Activated CD4-positive, alpha-beta memory T cell treated with anti-CD3 and anti-CD28 coated beads, Interleukin-2, amount 10 ng/mL, durations not matched to agents 7 days and 5 days (primary cell): Measurements from ENCODE around the gene MCRIP1. TPM values are rescaled to one million over a fixed set of nuclear protein-coding genes. Genes with fewer than 3 reads are reported as not detected.

Experiments
- CTCF ChIA-PET: fragments of 350-600 bp; sonication (Branson Sonifier 250); formaldehyde crosslinking; loops from one replicate; lab custom pipeline; 2021; ENCODE audit warnings: antibody characterized with exemption, inconsistent platforms; lab: Charles Lee
- POLR2A ChIA-PET: fragments of 350-600 bp; sonication (Branson Sonifier 250); formaldehyde crosslinking; loops from one replicate; lab custom pipeline; 2021; ENCODE audit warnings: antibody characterized with exemption; lab: Charles Lee
- DNase-seq: peaks from one replicate; pipeline ENCODE4 v3.0.0-alpha.2; 2020
- H3K27ac Mint-ChIP-seq: one replicate; pipeline ENCODE4 v1.8.0; 2021; ENCODE audit warnings: mild to moderate bottlenecking, mixed read lengths
- H3K27me3 Mint-ChIP-seq: one replicate; pipeline ENCODE4 v1.8.0; 2021; ENCODE audit warnings: mixed read lengths
- H3K36me3 Mint-ChIP-seq: one replicate; pipeline ENCODE4 v1.8.0; 2021; ENCODE audit warnings: low read depth, mixed read lengths
- H3K4me1 Mint-ChIP-seq: one replicate; pipeline ENCODE4 v1.8.0; 2021; ENCODE audit warnings: mixed read lengths
- H3K4me3 Mint-ChIP-seq: one replicate; pipeline ENCODE4 v1.8.0; 2021; ENCODE audit warnings: mild to moderate bottlenecking, mixed read lengths
- H3K9me3 Mint-ChIP-seq: one replicate; pipeline ENCODE4 v1.8.0; 2021; ENCODE audit warnings: mixed read lengths
- total RNA-seq, 2 experiments: library from RNA; stranded (reverse); gene quantifications; one replicate each; pipeline ENCODE4 v1.2.3, GENCODE V29; 2021

MCRIP1 gene
- total RNA-seq, 2 experiments from 2014 or later, result 37.1 to 38.2 TPM

DNA sequence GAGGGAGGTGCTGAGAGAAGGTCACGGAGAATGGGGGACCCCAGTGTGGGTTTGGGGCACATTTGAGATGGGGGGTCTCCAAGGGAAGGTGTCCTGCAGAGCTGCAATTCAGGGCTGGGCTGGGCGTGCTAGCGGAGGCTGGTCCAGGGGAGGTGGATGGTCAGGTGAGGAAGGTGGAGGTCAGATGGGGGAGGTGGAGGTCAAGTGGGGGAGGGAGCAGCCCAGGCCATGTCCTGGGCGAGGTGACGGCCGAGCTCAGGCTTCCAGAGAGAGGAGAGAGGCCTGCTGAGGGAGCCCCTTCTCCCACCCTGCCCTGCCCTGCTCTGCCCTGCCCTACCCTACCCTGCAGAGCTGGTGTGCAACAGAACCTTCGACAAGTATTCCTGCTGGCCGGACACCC lies 22.6 kb downstream of the MCRIP1 start:
- peaks cover 10% of the 10 kb centered on the region for H3K27me3 Mint-ChIP-seq
- DNase-seq, result no peak
- H3K9me3 Mint-ChIP-seq, result no peaks in the 10 kb centered on the region
- no peaks in the 10 kb centered on the region for H3K4me1 Mint-ChIP-seq
- no peaks in the 10 kb centered on the region for H3K36me3 Mint-ChIP-seq
- no peak overlapping the region for H3K27ac Mint-ChIP-seq
- ChIA-PET POLR2A (no interaction called here), CTCF (no interaction called here)
- no peak overlapping the region for H3K4me3 Mint-ChIP-seq

DNA sequence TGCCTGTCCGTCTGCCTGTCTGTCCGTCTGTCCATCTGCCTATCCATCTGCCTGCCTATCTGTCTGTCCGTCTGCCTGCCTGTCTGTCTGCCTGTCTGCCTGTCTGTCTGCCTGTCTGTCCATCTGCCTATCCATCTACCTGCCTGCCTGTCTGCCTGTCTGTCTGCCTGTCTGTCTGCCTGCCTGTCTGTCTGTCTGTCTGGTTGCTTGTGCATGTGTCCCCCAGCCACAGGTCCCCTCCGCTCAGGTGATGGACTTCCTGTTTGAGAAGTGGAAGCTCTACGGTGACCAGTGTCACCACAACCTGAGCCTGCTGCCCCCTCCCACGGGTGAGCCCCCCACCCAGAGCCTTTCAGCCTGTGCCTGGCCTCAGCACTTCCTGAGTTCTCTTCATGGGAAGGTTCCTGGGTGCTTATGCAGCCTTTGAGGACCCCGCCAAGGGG lies 23.5 kb downstream of the MCRIP1 start:
- ChIA-PET POLR2A (no interaction called here), CTCF (no interaction called here)
- Mint-ChIP-seq H3K27ac (no peak overlapping the region), H3K4me3 (no peak overlapping the region), H3K4me1 (no peaks in the 10 kb centered on the region), H3K9me3 (no peaks in the 10 kb centered on the region), H3K36me3 (no peaks in the 10 kb centered on the region), H3K27me3 (peaks cover 13% of the 10 kb centered on the region)
- no peak for DNase-seq

DNA sequence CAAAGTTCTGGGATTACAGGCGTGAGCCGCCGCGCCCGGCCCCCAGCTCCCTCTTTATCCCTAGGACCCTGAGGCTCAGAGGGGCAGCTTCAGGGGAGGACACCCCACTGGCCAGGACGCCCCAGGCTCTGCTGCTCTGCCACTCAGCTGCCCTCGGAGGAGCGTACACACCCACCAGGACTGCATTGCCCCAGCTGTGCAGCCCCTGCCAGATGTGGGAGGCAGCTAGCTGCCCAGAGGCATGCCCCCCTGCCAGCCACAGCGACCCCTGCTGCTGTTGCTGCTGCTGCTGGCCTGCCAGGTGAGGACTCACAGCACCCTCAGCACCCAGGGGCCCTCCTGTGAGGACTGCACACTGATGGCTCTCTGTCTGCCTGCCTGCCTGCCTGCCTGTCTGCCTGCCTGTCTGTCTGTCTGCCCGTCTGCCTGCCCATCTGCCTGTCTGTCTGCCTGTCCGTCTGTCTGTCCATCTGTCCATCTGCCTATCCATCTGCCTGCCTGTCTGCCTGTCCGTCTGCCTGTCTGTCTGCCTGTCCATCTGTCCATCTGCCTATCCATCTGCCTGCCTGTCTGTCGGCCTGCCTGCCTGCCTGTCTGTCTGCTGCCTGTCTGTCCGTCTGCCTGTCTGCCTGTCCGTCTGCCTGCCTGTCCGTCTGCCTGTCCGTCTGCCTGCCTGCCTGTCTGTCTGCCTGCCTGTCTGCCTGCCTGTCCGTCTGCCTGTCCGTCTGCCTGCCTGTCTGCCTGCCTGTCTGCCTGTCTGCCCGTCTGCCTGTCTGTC lies 24.1 kb downstream of the MCRIP1 start:
- Mint-ChIP-seq H3K36me3 (no peaks in the 10 kb centered on the region), H3K4me1 (no peaks in the 10 kb centered on the region), H3K27ac (no peak overlapping the region), H3K27me3 (peaks cover 13% of the 10 kb centered on the region), H3K9me3 (no peaks in the 10 kb centered on the region), H3K4me3 (no peak overlapping the region)
- POLR2A ChIA-PET, result no interaction called here
- no peak for DNase-seq
- CTCF ChIA-PET, result no interaction called here

DNA sequence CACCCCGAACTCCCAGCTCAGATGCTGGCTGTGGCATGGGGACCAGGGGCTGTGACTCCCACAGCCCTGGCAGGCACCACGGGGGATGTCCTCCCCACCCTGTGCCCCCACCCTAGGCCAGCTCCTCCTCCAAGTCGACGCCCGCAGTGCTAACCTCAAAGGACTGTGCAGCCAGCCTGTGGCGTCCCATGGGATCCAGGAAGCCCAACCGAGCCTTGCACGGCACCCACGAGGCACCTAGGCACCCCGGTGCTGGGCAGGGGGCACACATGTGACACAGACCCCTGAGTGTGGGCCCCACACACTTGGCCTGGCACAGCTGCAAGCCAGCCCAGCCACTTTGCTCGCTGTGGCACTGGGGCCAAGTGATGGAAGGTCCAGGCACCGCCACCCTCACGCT lies 25.3 kb downstream of the MCRIP1 start:
- H3K27me3 Mint-ChIP-seq, result peaks cover 18% of the 10 kb centered on the region
- no peaks in the 10 kb centered on the region for H3K4me1 Mint-ChIP-seq
- H3K27ac Mint-ChIP-seq, result no peak overlapping the region
- no peaks in the 10 kb centered on the region for H3K9me3 Mint-ChIP-seq
- H3K36me3 Mint-ChIP-seq, result no peaks in the 10 kb centered on the region
- no peak for DNase-seq
- POLR2A ChIA-PET, result no interaction called here
- no peak overlapping the region for H3K4me3 Mint-ChIP-seq
- CTCF ChIA-PET, result interaction anchor here (0.6 kb wide), 1 partner anchor 19 kb away, joined by 3 read pairs; no protein-coding TSS in a partner anchor

DNA sequence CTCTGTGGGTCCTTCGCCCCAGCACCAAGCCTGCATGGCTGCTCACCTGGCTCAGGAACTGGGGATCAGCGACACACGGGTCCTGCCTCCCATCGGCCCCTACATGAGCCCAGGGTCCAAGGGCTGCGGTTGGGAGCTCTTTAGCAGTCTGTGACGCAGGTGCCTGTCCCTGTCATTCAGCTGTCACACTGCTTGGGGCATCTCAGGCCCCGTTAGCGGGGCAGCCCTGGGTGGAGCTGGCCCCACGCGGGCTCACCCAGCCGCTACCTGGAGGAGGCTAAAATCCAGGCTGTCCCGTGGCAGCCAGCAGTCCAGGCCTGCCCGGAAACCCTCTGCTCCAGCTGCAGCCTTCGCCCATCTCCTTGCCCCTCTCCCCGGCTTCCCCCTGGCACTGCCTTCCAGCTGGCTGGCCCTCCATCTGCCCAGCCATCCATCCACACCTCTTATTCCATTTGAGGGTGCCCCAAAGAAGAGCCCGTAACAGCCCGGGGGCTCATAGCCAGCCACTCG lies 25.8 kb downstream of the MCRIP1 start:
- Mint-ChIP-seq H3K36me3 (no peaks in the 10 kb centered on the region), H3K27ac (no peak overlapping the region), H3K4me1 (no peaks in the 10 kb centered on the region), H3K4me3 (no peak overlapping the region), H3K9me3 (no peaks in the 10 kb centered on the region), H3K27me3 (peaks cover 24% of the 10 kb centered on the region)
- POLR2A ChIA-PET, result no interaction called here
- no peak for DNase-seq
- CTCF ChIA-PET, result no interaction called here

DNA sequence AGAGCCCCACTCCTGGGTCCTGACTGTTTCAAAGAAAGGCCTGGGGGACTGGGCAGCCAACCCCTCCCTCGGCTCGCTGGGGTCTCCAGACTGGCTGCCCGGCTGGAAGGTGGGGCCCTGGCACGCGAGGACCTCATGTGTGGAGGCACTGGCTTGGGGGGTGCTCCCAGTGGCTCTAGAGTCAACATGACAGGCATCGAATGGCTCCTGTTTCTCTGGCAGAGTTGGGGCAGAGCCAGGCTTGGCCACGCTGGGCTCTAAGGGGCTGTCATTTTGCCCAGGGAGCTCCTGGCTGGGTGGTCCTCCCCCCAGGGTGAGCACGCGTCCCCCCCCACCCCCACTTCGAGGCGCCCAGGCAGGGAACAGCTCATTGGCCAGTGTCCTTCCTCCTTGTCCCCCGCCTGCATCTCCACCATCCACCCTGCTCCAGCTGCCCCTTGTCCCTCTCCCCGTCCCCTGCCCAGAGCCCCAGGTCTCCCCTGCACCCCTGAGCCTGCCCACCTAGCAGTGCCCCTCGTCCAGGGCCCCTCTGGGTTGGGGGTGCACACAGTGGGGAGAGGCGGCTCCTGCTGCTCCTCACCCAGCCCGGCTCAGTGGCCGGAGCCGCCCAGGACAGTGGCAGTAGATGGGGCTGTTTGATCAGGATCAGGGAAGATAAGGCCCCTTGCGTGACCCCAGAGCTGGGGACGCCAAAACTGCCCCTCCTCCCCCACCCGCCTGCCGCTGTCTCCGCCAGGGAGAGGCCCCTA lies 26.5 kb downstream of the MCRIP1 start:
- Mint-ChIP-seq H3K27me3 (peaks cover 30% of the 10 kb centered on the region), H3K9me3 (no peaks in the 10 kb centered on the region), H3K4me3 (no peak overlapping the region), H3K4me1 (no peaks in the 10 kb centered on the region), H3K27ac (no peak overlapping the region), H3K36me3 (no peaks in the 10 kb centered on the region)
- DNase-seq, result no peak
- CTCF ChIA-PET, result no interaction called here
- POLR2A ChIA-PET, result no interaction called here

DNA sequence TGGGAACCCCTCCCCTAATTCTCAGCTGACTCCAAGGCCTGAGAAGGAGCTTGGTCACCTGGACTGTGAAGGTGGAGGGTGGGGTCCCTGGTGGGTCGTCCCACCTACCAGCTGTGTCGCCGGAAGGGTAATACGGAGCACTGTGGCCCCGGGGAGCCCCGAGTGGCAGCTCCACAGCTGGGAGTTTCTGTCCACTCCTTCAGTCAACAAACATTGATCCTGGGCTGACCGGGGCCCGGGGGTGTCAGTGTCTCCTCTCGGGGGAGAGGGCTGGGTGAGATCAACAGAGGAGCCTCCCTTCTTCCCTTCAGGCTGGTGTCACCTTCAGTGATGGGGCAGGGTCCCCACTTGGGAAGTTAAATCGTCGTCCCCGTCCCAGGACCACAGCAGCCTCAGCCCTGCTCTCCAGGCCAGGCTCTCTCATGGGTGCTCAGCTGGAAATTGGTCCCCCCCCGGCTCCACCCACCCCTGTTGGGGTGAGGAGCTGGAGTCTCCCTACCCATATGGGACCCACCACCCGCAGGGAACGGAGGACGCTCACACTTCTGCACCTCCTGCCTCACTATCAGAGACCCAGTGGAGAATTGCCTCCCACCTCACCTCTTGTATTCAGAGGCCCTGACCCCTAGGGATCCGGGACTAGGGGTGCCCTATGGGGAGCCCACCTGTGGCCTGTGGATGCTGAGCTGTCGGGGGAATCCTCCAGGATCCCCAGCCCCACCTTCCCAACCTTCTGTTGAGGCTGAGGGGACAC lies 27.2 kb downstream of the MCRIP1 start:
- Mint-ChIP-seq H3K4me3 (no peak overlapping the region), H3K27ac (no peak overlapping the region)
- CTCF ChIA-PET, result no interaction called here

DNA sequence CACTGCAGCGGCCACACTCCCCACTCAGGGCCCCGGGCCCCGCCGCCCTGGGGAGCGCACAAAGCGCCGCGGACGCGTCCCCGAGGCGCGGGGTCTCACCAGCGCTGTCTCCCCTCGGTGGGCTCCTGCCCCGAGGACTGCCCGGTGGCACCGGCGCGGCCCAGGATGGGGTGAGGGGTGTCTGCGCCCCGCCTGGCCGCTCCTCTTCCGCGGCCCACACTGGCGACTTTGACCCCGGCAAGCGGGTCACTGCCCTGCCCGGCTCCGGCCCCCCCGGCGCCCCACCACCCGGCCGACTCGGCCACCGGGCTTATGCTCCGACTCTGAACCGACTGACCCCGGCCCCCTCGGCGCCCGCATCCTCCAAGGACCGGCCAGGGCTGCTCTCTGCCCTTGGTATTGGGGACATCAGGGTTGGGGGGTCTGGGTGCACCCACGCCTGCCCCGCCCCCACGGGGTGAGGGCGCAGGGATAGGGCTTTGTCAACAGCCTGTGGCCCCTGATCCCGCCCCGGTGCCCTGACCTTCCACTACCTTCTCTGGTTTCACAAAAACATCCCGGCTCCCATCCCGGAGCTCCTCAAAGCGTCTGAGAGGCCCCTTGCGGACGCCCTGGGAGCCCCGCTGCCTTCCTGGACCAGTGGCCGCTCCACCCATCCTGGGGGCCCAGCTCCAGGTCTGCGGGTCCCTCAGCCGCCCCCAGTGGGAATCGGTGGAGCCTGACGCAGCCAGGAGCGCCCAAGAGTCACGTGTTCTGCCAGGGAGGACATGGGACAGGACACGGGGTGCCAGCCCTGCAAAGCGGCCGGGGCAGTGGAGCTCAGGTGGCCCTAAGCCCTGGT lies 28.3 kb downstream of the MCRIP1 start:
- CTCF ChIA-PET, result no interaction called here
- peaks cover 39% of the 10 kb centered on the region for H3K27me3 Mint-ChIP-seq
- POLR2A ChIA-PET, result no interaction called here
- no peaks in the 10 kb centered on the region for H3K4me1 Mint-ChIP-seq
- H3K4me3 Mint-ChIP-seq, result no peak overlapping the region
- H3K9me3 Mint-ChIP-seq, result no peaks in the 10 kb centered on the region
- no peak overlapping the region for H3K27ac Mint-ChIP-seq
- no peak for DNase-seq
- H3K36me3 Mint-ChIP-seq, result no peaks in the 10 kb centered on the region

More for the DNA sequence above, 27.2 kb downstream of the MCRIP1 start:
- H3K4me1 Mint-ChIP-seq, result no peaks in the 10 kb centered on the region
- DNase-seq, result no peak
- POLR2A ChIA-PET, result no interaction called here
- H3K27me3 Mint-ChIP-seq, result peaks cover 34% of the 10 kb centered on the region
- H3K36me3 Mint-ChIP-seq, result no peaks in the 10 kb centered on the region
- no peaks in the 10 kb centered on the region for H3K9me3 Mint-ChIP-seq

DNA sequence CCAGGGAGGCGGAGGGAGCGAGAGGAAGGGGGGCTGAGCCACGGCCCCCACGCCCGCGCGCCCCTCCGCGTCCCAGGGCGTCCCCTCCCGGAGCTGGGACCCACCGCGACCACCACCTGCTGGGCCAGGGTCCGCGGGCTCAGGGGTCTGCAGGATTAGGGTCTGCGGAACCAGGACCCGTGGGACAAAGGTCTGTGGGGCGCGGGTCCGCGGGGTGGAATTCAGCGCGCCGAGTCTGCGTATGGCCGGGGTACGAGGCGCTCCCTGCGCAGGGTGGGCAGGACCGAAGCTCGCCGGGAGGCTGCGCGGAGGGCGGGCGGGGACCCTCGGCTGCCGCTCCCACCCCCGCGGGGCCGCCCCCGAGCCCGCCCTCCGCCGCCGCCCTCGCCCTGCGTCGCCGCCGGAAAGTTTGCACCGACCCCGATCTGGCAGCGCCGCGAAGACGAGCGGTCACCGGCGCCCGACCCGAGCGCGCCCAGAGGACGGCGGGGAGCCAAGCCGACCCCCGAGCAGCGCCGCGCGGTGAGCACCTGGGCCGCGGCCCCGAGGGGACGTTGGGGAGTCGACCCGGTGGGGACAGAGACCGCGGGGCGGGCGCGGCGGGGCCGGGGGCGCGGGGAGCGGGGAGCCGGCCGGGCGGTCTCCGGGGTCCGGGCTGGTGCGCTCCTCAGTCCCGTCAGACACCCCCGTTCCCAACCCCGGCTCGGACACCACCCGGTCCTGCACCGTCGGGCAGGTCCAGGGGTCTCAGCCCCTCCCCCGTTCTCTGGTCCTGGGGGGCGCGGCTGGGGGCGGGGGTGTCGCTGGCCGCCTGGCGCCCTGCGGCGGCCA lies 29.1 kb downstream of the MCRIP1 start, which contains the start of gene GCGR:
Gene GCGR, plus strand, starts transcription at position 423 of the 831 bp plus-strand sequence. CDS start 4,869 bp downstream, outside the sequence.
- H3K4me3 Mint-ChIP-seq, result no peak within 1 kb of the TSS
- H3K27ac Mint-ChIP-seq, result no peak within 1 kb of the TSS
- no peaks in the 10 kb centered on the region for H3K9me3 Mint-ChIP-seq
- CTCF ChIA-PET, result no interaction called here
- H3K36me3 Mint-ChIP-seq, result no peaks in the 10 kb centered on the region
- H3K4me1 Mint-ChIP-seq, result no peaks in the 10 kb centered on the region
- no peak for DNase-seq
- peaks cover 34% of the 10 kb centered on the region for H3K27me3 Mint-ChIP-seq
- POLR2A ChIA-PET, result no interaction called here

DNA sequence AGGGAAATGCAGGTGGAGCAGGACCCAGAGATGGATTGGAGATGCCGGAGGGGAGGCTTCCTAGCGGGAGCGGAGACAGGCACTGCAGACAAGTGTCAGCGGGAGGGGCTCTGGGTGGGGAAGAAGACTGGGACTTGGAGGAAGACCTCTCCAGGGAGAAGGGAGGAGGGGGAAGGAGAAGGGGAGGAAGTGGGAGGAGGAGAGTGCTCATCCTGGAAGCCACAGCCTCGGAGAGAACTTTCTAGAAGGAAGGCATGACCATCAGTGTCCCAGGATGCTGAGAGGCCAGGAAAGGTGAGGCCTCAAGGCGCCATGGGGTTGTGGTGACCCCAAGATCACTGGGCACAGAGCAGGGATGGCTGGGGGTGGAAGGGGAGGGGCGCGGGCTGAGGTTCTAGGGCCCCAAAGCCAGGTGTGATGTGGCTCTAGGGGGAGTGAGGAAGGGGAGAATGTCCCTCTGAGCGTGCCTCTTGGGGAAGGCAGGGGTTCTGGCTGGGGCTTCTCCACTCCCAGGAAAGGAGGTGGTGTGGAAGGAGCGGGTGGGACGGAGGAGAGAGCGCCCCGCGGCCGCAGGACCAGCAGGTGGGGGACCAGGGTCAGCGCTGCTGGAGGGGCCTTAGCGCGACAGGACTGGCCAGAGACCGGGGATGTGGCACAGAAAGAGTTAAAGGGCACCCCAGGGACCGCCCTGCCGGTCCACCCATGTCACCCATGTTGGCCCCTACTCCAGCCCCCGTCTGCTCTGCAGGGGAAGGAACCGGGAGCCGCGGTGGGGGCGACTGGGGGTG lies 30.0 kb downstream of the MCRIP1 start:
- ChIA-PET CTCF (no interaction called here), POLR2A (no interaction called here)
- no peak for DNase-seq
- Mint-ChIP-seq H3K36me3 (no peaks in the 10 kb centered on the region), H3K27me3 (peaks cover 34% of the 10 kb centered on the region), H3K27ac (no peak overlapping the region), H3K4me1 (no peaks in the 10 kb centered on the region), H3K9me3 (no peaks in the 10 kb centered on the region), H3K4me3 (no peak overlapping the region)

DNA sequence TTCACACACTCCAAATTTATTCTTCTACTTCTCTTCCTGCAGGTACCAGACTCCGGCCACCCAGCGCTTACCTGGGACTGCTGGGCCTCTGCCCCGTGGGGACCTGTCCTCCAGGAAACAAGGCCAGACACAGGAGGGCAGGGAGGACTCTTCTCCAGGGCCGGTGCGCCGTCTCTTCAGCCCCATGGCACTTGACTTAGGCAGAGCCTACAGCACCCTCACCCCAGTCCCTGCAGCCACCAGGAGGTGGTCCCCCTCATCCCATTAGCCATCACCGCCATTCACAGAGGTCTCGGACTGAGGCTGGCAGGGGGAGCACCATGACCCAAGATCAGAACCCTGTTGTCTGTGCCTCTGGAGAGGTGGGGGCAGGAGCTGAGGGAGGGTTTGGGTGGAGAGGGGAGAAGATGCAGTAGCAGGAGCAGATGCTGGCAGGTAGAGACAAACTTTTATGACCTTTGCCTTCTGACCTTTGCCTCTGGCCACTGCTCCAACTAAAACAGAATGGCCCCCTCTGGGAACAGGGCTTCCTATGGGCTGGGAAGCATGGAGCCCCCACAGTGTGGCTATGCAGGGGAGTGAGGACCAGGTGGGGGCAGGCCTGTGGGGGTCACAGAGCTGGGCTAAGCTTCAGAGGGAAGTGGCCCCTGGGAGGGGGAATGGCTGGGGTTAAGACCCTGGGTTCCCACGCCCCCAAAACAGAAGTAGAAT lies 30.9 kb downstream of the MCRIP1 start:
- Mint-ChIP-seq H3K27me3 (peaks cover 32% of the 10 kb centered on the region), H3K4me3 (no peak overlapping the region), H3K9me3 (no peaks in the 10 kb centered on the region), H3K4me1 (no peaks in the 10 kb centered on the region), H3K27ac (no peak overlapping the region), H3K36me3 (no peaks in the 10 kb centered on the region)
- ChIA-PET CTCF (no interaction called here), POLR2A (no interaction called here)
- DNase-seq, result no peak
